ENCODE data around the gene GSN. TPM values are rescaled to one million over a fixed set of nuclear protein-coding genes. Genes with fewer than 3 reads are reported as not detected.

GSN gene
- total RNA-seq, 1 donor from 2014 or later = 1,127 TPM

DNA sequence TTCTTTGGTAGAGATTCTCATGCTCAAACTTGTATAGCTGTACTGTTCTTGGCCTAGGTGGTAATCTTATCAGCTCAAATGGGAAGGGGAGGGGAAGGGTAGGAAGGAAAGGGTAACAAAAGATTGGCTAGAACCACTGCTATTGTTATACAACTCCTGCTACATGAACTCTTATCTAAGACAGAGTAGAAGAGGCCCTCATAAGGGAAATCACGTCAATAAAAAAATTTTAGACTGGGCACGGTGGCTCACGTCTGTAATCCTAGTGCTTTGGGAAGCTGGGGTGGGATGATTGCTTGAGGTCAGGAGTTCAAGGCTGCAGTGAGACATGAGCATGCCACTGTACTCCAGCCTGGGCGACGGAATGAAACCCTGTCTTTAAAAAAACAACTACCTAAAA is 86.2 kb downstream of the GSN start:
- DNase-seq = peak; percentile 94

DNA sequence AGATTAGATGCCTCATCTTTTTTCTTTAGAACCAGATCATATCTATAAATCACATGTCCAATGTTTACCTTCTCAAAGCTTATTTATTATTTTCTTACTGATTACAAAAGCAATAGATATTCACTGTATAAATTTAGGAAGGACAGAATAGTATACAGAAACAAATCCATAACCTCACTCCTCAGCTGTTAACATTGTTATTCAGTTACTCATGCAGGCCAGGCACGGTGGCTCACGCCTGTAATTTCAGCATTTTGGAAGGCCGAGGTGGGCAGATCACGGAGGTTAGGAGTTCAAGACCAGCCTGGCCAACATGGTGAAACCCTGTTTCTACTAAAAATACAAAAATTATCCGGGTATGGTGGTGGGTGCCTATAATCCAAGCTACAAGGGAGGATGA is 86.8 kb downstream of the GSN start:
- peak; percentile 39 for DNase-seq

DNA sequence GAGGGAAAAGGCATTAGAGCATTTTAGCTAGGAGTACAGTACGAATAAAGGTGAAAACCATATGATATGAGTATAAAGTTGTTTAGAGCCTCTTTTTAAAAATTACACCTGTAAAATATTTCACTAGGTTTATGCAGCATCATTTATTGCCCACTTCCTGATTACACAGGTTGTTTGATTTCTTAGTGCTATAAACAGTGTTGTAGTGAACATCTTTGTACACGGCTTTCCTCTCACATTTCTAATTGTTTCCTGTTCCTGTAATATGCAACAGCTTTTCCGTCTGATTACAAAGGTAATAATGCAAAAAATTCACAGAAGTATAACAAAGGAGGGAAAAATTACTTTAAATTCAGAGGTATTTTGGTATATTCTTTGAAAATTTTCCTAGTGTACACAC is 89.0 kb downstream of the GSN start:
- peak; percentile 78 for DNase-seq

DNA sequence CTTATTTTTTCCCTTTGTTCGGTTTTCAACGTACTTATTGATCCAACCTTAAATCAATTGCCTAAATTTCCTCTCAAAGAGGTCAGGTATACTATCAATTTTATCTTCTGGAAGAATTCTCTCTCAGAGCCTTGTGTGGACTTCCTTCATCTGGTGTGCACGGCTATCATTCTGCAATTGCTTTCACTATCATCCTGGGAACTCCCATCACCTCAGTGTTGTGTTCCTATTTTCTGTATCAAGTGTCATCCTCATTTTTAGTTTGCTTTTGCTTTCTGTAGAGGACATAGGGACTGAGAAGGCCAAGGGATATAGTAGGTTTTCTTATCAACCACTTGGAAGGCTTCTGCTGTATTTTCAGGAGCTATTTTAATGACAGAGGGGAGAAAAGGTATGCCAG is 90.8 kb downstream of the GSN start:
- no peak for DNase-seq

DNA sequence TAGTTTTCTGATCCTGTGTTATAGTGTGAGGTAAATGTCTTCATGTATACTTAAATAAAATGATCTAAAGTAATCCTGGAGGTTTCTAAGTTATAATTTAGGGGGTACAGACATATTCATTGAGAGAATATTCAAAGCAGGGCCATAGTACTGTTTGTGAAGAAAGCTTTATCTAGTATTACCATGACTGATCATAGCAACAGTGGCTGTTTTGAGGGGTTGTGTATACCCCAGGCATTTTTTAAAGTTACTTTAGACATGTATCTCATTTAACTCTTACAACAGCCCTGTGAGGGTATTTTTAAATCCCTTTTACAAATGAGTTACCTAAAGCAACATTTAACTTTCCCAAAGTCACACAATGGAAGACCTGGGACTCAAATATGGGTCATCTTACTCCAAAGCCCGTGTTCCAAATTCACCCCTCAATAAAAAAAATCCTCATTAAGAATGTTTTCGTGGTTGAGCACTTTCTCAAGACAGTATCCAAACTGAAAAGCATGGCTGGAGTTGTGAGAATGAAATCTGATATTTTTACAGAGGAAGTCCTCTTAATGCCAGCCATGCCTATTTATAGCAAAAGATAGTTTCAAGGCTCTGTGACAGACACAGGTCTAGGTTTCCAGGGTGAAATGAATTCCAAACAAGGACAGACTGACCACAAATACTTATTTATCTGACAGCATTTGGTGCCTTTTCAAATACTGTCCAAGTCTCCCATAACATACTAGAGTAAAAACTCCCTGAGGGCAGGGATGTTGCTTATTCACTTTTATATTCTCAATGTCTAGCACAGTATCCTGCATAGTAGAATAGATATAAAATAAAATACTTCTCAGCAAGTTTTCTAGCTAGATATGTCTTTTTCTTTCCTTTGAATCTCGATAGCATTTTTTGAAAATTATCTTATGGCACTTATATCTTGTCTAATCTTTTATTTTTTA is 91.7 kb downstream of the GSN start:
- DNase-seq = peak; percentile 21

DNA sequence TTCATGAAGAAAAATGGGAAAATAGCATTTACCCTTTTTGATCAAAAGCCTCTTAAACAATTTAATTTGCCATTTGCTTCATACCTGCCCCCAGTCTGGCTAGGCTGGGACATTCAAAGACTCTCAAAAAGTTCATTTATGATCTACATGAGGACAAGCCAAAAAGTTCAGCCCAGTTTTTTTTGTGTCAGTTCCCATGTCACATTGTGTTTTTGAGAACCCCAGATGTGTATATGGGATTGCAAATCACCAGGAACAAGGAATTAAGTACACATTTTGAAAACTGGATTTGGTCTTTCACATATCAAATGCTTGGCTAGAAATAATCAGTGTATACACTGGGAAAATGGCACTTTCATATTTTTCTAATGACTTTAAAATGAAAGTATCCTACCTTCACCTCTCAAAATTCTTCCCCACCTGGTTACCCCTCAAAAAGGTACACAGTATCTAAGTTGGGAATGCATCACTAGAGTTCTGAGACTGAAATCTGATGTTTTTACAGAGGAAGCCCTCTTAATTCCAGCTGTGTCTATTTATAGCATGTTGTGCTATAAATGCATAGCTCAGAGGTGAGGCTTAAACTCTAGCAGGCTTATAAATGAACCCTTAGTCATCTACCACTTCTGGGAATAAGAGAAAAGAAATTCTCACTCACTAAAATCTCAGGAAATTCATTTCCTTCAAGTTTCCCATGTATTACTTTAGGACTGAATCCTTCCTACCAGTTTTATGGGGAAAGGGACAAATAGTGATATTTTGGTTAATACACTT is 92.8 kb downstream of the GSN start:
- peak; percentile 82 for DNase-seq

DNA sequence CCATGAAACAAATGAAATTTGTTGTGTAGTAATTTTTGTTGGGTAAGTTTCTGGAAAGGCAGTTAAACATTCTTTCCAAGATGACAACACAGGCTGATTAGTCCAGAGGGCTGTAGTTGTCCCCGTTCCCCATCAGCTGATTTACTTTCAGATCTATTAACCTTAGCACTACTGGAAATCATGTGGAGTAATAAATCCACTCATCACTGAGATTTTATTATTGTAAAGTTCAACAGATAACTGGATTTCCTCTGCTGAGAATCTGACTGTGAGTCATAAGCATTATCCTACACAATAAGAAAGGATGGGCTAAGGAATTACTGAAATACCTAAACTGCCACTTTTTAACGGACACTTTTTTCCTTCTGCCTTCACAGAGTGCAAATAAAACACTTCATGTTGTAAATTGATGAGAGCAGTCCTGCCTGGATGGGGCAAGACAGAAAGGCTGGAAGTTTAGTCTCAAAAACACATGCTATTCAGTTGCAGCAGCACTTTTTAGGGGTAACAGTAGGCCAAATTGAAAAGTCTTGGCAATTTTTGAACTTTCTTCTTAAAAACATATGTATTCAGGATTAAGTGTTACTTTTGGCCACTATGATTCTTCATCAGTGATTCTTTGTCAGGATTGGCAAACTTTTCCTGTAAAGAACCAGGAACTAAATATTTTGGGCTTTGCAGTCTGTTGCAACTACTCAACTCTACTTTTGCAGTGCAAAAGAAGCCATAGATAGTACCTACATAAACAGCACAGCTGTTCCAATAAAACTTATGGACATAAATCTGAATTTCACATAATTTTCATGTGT is 95.1 kb downstream of the GSN start:
- DNase-seq = peak; percentile 57

DNA sequence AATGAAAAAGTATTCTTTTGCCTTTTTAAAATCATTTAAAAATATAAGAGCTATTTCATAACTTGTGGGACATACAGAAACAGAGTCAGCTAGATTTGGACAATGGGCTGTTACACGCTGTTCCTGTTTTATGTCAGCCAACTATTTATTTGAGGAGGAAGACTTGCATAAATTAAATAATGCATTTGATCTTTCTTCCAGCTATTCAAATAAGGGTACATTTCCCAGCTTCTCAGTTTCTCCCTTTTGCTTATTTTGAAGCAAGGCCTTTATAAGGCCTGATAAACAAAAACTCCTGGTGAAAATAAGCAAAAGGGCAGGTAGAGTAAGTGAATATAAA is 95.6 kb downstream of the GSN start:
- DNase-seq = peak; percentile 27

DNA sequence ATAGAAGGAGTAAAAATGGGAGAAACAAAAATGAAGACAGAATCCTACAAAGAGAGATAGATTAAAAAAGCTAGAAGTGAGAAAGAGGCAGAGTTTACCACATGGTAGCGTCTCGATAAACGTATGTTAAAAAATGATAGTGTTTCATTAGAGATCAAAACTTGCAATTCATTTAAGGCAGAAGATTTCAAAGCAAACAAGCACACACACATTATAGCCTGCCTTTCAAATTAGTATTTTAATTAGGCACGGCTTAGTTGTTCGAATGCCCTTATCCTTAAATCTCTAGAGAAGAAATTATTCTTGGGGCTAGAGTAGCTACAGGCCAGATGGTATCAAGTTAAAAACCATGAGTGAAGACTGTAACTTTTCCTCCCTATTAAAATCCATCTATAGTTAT is 96.1 kb downstream of the GSN start:
- no peak for DNase-seq

DNA sequence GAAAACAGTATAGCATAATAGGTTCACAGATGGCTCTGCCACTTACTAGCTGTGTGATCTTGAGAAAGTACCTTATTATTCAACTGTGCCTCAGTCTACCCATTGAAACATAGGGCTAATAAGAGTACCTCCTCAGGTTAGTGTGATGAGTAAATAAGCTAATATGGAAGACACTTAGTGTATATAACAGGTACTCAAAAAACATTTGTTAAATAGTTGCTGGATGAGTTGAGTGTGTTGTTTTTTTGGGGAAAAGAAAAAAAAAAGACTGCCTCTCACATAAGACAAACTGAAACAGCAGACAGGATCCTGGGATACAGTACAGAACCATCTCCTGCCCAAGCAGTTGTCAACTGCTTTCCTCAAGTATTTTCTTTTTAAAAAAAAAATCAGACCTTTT is 96.9 kb downstream of the GSN start:
- peak; percentile 23 for DNase-seq

DNA sequence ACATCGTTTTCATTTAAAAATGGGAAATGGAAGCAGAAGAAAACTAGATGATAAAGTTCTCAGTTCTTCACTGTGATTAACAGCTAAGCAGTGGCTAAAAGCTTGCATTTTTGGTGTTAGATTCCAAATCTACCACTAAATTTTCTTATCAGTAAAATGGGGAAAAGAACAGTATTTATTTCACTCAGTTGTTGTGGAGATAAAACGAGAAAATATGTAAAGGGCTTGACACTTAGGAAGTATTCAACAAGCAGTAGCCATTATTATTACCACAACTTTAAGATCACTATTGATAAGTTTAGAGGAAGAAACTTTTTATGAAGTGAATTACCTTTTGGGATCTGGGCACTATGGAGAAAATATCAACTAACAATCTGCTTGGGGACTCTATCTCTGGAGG is 97.6 kb downstream of the GSN start:
- no peak for DNase-seq

DNA sequence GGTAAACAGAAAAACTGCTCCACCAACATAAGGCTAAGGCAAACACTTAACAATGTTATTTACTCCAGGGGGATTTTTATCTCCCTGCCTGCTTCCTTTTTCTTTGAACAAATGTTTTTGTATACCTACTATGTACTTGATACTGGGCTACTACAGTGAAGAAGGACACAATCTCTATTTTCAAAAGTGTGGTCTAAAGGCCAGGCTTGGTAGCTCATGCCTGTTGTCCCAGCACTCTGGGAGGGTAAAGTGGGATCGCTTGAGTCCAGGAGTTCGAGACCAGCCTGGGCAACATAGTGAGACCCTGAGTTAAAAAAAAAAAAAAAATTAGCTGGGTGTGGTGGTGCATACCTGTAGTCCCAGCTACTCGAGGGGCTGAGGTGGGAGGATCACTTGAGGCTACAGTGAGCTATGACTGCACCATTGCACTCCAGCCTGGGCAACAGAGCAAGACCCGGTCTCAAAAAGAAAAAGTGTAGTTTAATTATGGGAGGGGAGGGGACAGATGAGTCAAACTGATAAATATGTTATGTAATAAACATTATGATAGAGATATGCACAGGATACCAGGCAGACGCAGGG is 98.7 kb downstream of the GSN start:
- DNase-seq = no peak

DNA sequence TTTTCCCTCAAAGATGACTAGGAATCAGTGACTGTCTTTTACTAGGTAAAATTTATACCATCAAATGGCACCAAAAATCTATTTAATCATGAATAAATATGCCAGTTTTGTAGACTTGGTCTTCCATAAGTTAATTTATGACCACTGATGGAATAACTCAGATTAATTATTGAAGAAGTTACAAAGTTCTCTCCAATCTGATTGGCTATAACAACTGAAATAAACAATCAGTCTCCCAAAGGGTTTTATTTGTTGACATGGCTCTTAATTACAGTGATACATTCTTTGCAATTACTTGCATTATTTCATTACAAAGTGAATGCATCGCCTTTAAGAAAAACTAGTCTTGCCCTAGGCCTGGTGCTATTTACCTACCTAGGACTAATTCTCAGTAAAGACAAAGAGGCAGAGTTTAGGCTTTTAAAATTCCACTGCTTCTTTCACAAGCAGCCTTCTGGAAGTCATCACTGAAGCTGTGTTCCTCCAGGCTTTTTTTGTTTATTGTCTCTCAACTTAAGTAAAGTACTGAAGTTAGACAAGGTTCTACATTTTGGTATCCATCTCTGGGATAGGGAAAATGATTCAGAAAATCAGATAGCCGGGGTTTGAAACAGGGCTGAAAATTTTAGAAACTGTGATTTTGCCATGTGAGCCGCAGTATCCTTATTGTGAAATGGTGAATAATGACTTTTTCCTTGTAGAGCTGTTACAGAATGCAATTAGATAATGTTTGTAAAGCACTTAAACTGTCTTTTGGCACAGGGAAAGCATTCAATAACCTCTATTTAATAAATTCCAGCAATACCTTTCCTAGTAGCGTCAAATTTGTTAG is 99.6 kb downstream of the GSN start:
- DNase-seq = no peak

DNA sequence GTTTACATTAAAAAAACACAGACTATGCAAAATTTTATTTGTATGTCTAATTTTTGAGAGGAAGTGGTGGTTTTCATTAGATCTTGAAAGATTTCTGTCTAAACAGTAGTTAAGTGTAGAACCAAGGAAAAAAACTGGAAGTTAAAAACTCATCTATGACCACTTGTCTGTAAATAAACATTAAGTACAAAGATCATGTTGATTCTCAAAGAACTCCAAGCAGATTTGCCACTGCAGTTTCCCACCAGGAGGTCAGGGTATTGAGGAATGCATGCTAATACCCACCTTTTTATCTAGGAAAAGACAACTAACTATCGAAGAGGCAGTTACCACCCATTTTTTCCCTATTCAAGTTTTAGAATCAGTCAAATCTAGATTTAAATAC is 100.2 kb downstream of the GSN start:
- no peak for DNase-seq

DNA sequence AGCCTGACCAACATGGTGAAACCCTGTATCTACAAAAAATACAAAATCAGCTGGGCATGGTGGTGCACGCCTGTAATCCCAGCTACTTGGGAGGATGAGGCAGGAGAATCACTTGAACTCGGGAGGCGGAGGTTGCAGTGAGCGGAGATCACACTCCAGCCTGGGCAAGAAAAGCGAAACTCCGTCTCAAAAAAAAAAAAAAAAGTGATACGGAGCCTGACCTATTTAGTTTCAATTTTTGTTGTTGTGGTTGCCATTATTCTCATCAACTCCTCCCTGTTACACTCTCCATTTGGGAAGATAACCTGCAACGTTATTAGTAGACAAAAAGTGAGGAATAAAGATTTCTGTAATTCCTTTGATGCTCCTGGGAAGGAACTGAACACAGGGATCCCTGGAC is 100.8 kb downstream of the GSN start:
- peak; percentile 30 for DNase-seq

DNA sequence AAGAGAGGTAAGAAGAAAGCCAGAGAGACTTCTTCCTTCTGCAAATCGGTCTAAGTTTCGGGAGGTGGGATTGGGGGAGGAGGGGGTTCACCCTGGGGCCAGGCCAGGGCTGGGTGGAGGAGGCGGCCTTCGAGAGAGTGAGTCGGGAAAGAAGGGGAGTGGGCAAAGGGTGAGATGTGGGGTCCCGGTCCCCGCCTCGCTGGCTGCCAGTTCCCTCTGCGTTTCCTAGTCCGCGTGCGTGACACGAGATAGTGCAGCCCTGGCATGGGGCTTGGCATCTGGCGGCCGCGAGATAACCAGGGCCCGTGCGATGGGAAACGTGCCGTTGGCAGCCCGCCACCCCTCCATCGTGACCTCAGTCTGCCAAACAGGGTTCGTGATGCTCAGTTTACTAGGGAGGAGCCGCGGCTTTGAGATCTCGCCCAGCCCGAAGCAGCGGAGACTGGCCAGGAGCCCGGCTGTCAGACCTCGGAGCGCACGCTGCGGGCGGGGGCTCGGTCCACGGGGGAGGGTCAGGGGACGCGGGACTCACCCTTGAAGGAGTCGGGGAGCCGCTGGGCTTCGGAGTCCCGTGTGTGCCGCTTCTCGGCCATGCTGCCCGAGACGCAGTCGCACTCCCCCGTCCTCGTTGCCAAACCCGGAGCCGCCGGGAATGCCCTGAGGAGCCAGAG is 101.8 kb downstream of the GSN start, which contains the start of gene STOM:
Gene STOM (minus strand): TSS at position 656 of the 671 bp plus-strand sequence. CDS start 63 bp downstream, at position 593.
- peak; percentile 87 for DNase-seq

DNA sequence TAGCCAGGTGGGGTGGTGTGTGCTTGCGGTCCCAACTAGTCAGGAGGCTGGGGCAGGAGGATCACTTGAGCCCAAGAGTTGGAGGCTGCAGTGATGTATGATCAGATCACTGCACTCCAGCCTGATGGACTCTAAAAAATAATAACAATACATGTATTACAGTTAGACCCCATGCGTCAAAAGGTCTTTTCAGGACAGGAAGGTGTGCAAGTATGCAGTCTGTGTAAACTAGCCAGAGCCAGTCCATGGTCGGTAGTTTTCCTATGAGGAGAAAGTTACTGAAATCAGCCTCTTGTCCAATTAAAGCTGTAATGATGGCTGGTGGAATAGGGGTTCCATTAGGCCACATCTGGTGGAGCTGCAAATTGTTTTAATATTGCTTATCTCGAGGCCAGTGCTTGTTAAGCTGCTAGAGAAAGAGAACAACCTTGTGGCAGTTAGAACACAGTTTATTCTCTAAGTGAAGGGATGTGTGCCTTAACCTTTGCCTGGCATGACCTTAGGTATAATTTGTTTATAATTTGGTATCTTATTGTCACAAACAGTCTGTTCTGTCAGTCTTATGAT is 103.6 kb downstream of the GSN start:
- DNase-seq = no peak

DNA sequence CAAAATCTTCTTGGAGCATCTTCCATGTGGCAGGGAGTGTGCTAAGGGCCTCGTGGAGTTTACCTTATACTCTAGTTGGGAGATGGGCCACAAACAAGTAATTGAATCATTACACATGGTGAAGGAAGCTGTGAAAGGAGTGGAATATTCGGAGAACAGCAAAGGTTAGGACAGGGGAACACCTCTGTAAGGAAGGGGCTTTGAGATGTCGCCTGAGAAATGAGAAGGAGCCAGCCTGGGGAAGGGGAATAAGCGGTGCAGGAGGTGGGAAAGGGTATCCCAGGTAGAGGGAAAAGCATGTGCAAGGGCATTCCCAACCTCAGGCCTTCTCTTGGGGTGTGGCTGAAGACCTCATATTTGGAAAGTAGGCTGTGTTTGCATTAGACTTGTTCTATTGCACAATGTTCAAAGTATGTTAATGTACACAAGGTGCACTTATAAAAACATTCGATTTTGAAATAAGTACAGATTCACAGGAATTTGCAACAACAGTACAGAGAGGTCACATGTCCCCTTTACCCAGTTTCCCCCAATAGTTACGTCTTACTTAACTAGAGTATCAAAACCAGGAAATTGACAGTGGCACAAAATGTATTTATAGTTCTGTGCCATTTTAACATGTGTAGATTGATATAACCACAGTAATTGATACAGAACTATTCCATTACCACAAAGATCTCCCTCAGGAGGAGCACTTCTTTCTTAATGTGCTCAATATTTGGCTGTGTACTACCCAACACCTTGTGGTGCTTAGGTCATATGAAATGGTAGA is 104.5 kb downstream of the GSN start:
- DNase-seq = no peak

DNA sequence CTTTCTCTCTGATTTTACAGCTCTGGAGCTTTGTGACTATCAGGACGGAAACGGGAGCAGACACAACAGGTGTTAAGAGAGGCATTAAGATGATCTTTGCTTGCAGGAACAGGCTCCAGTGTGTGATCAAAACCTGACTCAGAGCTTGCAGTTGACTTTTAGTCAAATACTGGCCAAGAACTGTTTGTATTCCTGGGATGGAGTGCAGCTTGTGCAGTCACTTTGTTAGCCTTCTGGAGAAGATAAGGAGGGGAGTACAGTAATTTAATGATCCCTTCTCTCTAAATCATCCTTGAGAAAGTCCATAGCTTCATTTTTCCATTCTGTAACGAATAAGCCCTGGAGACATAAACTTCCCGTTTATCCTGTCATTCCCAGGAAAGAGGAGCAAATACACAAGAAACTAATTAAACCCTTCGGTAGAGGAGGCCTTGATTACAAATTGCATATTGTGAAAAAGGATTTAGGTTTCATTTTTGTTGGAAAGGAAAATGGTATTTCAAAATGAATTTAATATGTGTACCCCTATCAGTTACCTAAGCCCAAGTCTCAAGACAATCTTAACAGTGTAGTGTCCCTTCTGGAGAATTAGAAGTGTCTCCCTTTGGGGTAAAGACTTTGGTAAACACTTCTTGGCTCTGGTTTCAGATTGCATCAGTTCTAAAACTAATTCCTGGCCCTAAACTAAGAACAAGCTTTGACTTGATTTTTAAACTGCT is 105.2 kb downstream of the GSN start:
- DNase-seq = no peak
